ENCODE results near the gene TEKT1.

DNA sequence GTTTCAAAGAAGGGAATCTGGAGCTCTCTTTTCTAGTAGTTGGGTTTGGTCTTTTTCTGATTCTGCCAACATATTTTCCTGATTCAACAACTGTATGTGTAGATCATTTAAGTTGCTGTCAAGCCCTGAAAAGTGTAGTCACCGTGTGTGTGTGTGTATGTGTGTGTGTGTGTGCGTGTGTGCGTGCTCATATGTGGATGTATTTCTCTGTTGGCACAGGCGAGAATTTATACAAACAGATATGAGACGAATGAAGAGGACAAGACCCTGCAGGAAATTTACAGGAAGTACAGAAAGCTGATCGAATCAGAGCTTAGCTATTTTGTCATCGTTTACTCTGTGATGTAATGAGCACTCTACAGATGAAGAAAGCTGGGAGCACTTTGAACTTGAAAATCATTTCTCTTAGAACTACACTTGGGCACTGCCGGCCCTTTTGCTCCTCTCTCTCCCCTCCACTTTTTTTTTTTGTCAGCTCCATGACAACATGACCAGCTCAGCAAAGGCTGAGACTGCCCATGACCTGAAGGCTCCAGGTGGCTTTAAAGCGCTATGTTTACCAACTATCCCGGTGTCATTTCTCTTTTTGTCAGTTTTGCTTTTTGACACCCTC lies 44.3 kb downstream of the TEKT1 start:
- no peak for TF ChIP-seq ZNF384 (IDR thresholded peaks at IDR 0.05)
- no peak for TF ChIP-seq ELF4 (IDR thresholded peaks at IDR 0.05)
- TF ChIP-seq SP1 (IDR thresholded peaks at IDR 0.05): no peak
- TF ChIP-seq, protein P1, sequence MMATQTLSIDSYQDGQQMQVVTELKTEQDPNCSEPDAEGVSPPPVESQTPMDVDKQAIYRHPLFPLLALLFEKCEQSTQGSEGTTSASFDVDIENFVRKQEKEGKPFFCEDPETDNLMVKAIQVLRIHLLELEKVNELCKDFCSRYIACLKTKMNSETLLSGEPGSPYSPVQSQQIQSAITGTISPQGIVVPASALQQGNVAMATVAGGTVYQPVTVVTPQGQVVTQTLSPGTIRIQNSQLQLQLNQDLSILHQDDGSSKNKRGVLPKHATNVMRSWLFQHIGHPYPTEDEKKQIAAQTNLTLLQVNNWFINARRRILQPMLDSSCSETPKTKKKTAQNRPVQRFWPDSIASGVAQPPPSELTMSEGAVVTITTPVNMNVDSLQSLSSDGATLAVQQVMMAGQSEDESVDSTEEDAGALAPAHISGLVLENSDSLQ (IDR thresholded peaks at IDR 0.05): no peak

All from HEK293T (cell line).